Endodermal cell (in vitro differentiated cells): ENCODE measurements around the gene HBZ. TPM values are rescaled to one million over a fixed set of nuclear protein-coding genes. Genes with fewer than 3 reads are reported as not detected.

Experiments
- DNase-seq: peaks from one replicate; pipeline ENCODE4 v3.0.0-alpha.2; 2017
- H3K27ac ChIP-seq: 2 replicates; pipeline ENCODE4 v1.5.1; 2013; ENCODE audit warnings: mild to moderate bottlenecking, low read depth, low read length, moderate library complexity
- H3K27me3 ChIP-seq: 2 replicates; pipeline ENCODE4 v1.6.1; 2013; ENCODE audit warnings: mild to moderate bottlenecking, low read length, moderate library complexity; ENCODE audit not compliant: insufficient read depth, control insufficient read depth, poor library complexity, severe bottlenecking
- H3K36me3 ChIP-seq: 2 replicates; pipeline ENCODE4 v1.7.0; 2013; ENCODE audit warnings: mild to moderate bottlenecking, low read length, moderate library complexity; ENCODE audit not compliant: control insufficient read depth, insufficient read depth
- H3K4me1 ChIP-seq: one replicate; pipeline ENCODE4 v1.7.0; 2013; ENCODE audit warnings: low read length; ENCODE audit not compliant: control insufficient read depth, insufficient read depth
- H3K4me3 ChIP-seq: 2 replicates; pipeline ENCODE4 v1.5.1; 2013; ENCODE audit warnings: mild to moderate bottlenecking, low read length, moderate library complexity
- H3K9ac ChIP-seq: 2 replicates; pipeline ENCODE4 v1.6.1; 2013; ENCODE audit warnings: mild to moderate bottlenecking, low read length, moderate library complexity; ENCODE audit not compliant: poor library complexity, severe bottlenecking; ENCODE audit errors: extremely low read depth
- H3K9me3 ChIP-seq: 2 replicates; pipeline ENCODE4 v1.6.1; 2013; ENCODE audit warnings: mild to moderate bottlenecking, low read length, moderate library complexity; ENCODE audit not compliant: control insufficient read depth
- H3K27ac Mint-ChIP-seq: 2 replicates; pipeline ENCODE4 v1.8.0; 2020; ENCODE audit warnings: mixed read lengths
- H3K27me3 Mint-ChIP-seq: 2 replicates; pipeline ENCODE4 v1.8.0; 2021; ENCODE audit warnings: mild to moderate bottlenecking, mixed read lengths; ENCODE audit not compliant: insufficient read depth
- H3K36me3 Mint-ChIP-seq: 2 replicates; pipeline ENCODE4 v1.8.0; 2020; ENCODE audit warnings: low read depth, mixed read lengths
- H3K4me1 Mint-ChIP-seq: 2 replicates; pipeline ENCODE4 v1.8.0; 2020; ENCODE audit warnings: mixed read lengths
- H3K4me3 Mint-ChIP-seq: 2 replicates; pipeline ENCODE4 v1.8.0; 2020; ENCODE audit warnings: mild to moderate bottlenecking, moderate library complexity, mixed read lengths
- H3K9me3 Mint-ChIP-seq: 2 replicates; pipeline ENCODE4 v1.8.0; 2020; ENCODE audit warnings: mild to moderate bottlenecking, mixed read lengths
- CTCF ChIP-seq: fragments of 200-600 bp; sonication (generic); conservative IDR thresholded peaks from 2 replicates; pipeline ENCODE4 v1.5.0; 2021; ENCODE audit warnings: antibody characterized with exemption, mild to moderate bottlenecking
- WGBS, 2 experiments: methylation state at CpG; one replicate each; pipeline versions ENCODE4 v1.1.5 to v1.1.7; 2013; ENCODE audit warnings: missing lambda C conversion rate in 2 of 2, mixed read lengths in 1 of 2; ENCODE audit not compliant: insufficient coverage in 1 of 2, insufficient read length in 1 of 2; 5-methylcytosine and 5-hydroxymethylcytosine counted together
- total RNA-seq, 2 donors: library from RNA; stranded (reverse); fragmentation: NEBNext Ultra II Directional in 1 of 2; extraction: Animal tissue kit (Norgen Biotek cat#: 25700) in 1 of 2; gene quantifications; 2 replicates in 1 of 2; 3 replicates in 1 of 2; pipeline ENCODE4 v1.2.1, GENCODE V29; 2021

The HBZ gene
- total RNA-seq, 2 donors from 2014 or later = not detected

- Histone ChIP-seq H3K27ac (no peak overlapping the region), H3K9me3 (no peaks in the 10 kb centered on the region), H3K4me1 (no peaks in the 10 kb centered on the region), H3K36me3 (no peaks in the 10 kb centered on the region), H3K4me3 (no peak overlapping the region), H3K9ac (no peak overlapping the region), H3K27me3 (peaks cover 2% of the 10 kb centered on the region)
- Mint-ChIP-seq H3K27me3 (peaks cover 23% of the 10 kb centered on the region), H3K27ac (no peak overlapping the region), H3K4me1 (no peaks in the 10 kb centered on the region), H3K9me3 (no peaks in the 10 kb centered on the region), H3K36me3 (no peaks in the 10 kb centered on the region), H3K4me3 (no peak overlapping the region)
- 78 to 92% methylated on average over 2 to 6 of the region's 6 CpGs for WGBS, 2 experiments
- DNase-seq = no peak
- no peak for TF ChIP-seq CTCF
These were observed 9.0 kb upstream of the HBZ start for GRCh38 chr16:143456-143855.

- Histone ChIP-seq H3K4me1 (no peaks in the 10 kb centered on the region), H3K9me3 (no peaks in the 10 kb centered on the region), H3K9ac (no peak overlapping the region), H3K36me3 (no peaks in the 10 kb centered on the region), H3K27me3 (peaks cover 16% of the 10 kb centered on the region), H3K27ac (no peak overlapping the region), H3K4me3 (no peak overlapping the region)
- no peak for TF ChIP-seq CTCF
- WGBS, 2 experiments = 89 to 95% methylated on average over 14 of the region's 14 CpGs
- no peaks in the 10 kb centered on the region for H3K9me3 Mint-ChIP-seq
- no peak overlapping the region for H3K27ac Mint-ChIP-seq
- no peaks in the 10 kb centered on the region for H3K4me1 Mint-ChIP-seq
- DNase-seq = no peak
- H3K4me3 Mint-ChIP-seq = no peak overlapping the region
- peaks cover 37% of the 10 kb centered on the region for H3K27me3 Mint-ChIP-seq
- no peaks in the 10 kb centered on the region for H3K36me3 Mint-ChIP-seq
These were observed 7.6 kb upstream of the HBZ start for GRCh38 chr16:144797-145252.

- Mint-ChIP-seq H3K4me3 (no peak overlapping the region), H3K36me3 (no peaks in the 10 kb centered on the region), H3K27ac (no peak overlapping the region), H3K27me3 (peaks cover 41% of the 10 kb centered on the region), H3K4me1 (no peaks in the 10 kb centered on the region), H3K9me3 (no peaks in the 10 kb centered on the region)
- no peaks in the 10 kb centered on the region for H3K4me1 ChIP-seq
- H3K27me3 ChIP-seq = peaks cover 33% of the 10 kb centered on the region
- no peak overlapping the region for H3K4me3 ChIP-seq
- no peak for DNase-seq
- 88 to 92% methylated on average over 1 to 2 of the region's 2 CpGs for WGBS, 2 experiments
- no peak overlapping the region for H3K27ac ChIP-seq
- no peak overlapping the region for H3K9ac ChIP-seq
- no peaks in the 10 kb centered on the region for H3K36me3 ChIP-seq
- no peak for TF ChIP-seq CTCF
- H3K9me3 ChIP-seq = no peaks in the 10 kb centered on the region
These were observed 5.8 kb upstream of the HBZ start for GRCh38 chr16:146646-147045.
